GM18508 (cell line): ENCODE data around the gene SULT1A4.
"Not testable (repeated sequence)": the region's sequence is repeated elsewhere in the genome, so short reads cannot be mapped to it uniquely, and the experiment has no call there.

Experiments
- ATAC-seq: cut with Tn5 transposase; IDR thresholded peaks from one replicate; pipeline ENCODE4 v1.9.1; 2021; ENCODE audit warnings: moderate number of reproducible peaks; ENCODE audit not compliant: insufficient read depth, unreplicated experiment

SULT1A4 gene

GRCh38 chr16:29459706-29460646 is at the start of gene SULT1A4:
Gene SULT1A4 (plus strand): TSS chr16:29459913. CDS start chr16:29461386, 1,473 bp downstream.
- not testable (repeated sequence) for ATAC-seq

- ATAC-seq, result not testable (repeated sequence)
Measured at GRCh38 chr16:29423587-29423986, 36.1 kb upstream of the SULT1A4 start.

- not testable (repeated sequence) for ATAC-seq
Measured at GRCh38 chr16:29425390-29425789, 34.3 kb upstream of the SULT1A4 start.

GRCh38 chr16:29453754-29454153 is 6.0 kb upstream of the SULT1A4 start:
- not testable (repeated sequence) for ATAC-seq

- peak; percentile 72 for ATAC-seq
Measured at GRCh38 chr16:29454269-29454668, 5.4 kb upstream of the SULT1A4 start, which contains the start of the genes BOLA2 and SLX1B. Gene BOLA2 (minus strand): TSS chr16:29454351. CDS start chr16:29454253, 98 bp downstream. Gene SLX1B (plus strand): TSS chr16:29454533.

- peak; percentile 30 for ATAC-seq
Measured at GRCh38 chr16:29454828-29455227, 4.9 kb upstream of the SULT1A4 start.

GRCh38 chr16:29457660-29458059 is 2.1 kb upstream of the SULT1A4 start:
- not testable (repeated sequence) for ATAC-seq

- not testable (repeated sequence) for ATAC-seq
Measured at GRCh38 chr16:29460647-29461030, 926 bp downstream of the SULT1A4 start.

GRCh38 chr16:29465985-29466824 is 6.5 kb downstream of the SULT1A4 start:
- not testable (repeated sequence) for ATAC-seq

- not testable (repeated sequence) for ATAC-seq
Measured at GRCh38 chr16:29466904-29467303, 7.2 kb downstream of the SULT1A4 start.

GRCh38 chr16:29467654-29468366 is 8.1 kb downstream of the SULT1A4 start:
- ATAC-seq, result not testable (repeated sequence)

GRCh38 chr16:29469660-29470059 is 9.9 kb downstream of the SULT1A4 start:
- not testable (repeated sequence) for ATAC-seq

GRCh38 chr16:29472065-29472464 is 12.4 kb downstream of the SULT1A4 start:
- not testable (repeated sequence) for ATAC-seq

- ATAC-seq, result not testable (repeated sequence)
Measured at GRCh38 chr16:29482276-29482675, 22.6 kb downstream of the SULT1A4 start.

GRCh38 chr16:29506308-29506707 is 46.6 kb downstream of the SULT1A4 start, which contains the start of gene NPIPB12:
Gene NPIPB12 (minus strand): TSS chr16:29506408.
- ATAC-seq, result not testable (repeated sequence)
